ENCODE results near the gene ZNF438.
"Not testable (repeated sequence)": the region's sequence is repeated elsewhere in the genome, so short reads cannot be mapped to it uniquely, and the experiment has no call there.

The ZNF438 gene

DNA sequence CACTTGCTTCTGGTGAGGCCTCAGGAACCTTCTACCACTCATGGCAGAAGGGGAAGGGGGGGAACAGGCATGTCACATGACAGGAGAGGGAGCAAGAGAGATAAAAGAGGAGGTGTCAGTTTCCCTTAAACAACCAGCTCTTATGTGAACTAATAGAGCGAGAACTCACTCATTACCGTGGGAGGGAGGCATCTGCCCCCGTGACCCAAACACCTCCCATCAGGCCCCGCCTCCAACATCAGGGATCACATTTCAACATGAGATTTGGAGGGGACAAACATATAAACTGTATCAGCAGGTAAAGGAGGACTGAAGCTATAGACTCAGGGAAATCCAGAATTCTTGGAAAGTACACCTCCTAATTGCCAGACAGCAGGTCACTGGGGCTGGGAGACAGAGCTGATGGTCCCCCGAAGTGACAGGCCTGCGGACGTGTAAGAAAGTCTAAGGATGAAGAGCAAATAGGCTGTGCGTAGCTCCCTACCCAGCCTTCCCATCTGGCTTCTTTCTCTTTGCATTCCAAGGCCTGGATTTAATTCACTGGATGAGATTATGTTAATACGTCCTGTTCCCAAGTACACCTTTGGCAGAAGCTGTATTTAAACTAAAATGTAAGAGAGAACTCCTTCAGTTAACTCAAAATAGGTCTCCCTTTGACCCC, 215.4 kb downstream of the ZNF438 start:
- in situ Hi-C loops (cut with MboI; ENCODE audit: low sequenced_read_pairs) = no loop called here

DNA sequence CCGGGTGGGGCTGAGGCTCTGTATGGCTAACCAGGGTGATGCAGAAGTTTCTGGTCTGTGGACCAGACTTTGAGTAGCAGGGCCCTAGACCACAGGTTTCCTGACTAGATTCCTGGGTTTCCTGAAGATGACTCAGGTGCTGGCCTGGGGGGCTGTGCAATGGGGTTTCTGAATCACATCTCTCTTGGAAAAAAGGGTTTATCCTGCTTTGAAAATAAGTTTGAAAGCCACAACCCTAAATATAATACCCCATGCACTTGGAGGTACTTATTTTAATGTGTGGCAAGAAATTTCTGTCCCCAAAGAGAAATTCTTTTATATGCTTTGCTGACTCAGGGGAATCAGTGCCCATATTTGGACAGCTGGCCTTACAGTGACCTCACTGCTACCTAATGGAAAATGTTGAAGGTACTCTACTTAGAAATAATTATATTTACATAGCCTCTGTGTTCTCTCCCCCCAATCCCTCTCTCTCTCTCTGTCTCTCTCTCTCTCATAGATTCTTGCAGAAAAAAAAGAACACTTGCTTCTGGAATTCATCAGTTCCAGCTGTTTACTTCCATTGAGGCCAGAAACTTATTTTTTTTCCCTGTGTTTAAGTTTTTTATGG, 217.7 kb downstream of the ZNF438 start:
- in situ Hi-C loops (cut with MboI; ENCODE audit: low sequenced_read_pairs) = no loop called here

DNA sequence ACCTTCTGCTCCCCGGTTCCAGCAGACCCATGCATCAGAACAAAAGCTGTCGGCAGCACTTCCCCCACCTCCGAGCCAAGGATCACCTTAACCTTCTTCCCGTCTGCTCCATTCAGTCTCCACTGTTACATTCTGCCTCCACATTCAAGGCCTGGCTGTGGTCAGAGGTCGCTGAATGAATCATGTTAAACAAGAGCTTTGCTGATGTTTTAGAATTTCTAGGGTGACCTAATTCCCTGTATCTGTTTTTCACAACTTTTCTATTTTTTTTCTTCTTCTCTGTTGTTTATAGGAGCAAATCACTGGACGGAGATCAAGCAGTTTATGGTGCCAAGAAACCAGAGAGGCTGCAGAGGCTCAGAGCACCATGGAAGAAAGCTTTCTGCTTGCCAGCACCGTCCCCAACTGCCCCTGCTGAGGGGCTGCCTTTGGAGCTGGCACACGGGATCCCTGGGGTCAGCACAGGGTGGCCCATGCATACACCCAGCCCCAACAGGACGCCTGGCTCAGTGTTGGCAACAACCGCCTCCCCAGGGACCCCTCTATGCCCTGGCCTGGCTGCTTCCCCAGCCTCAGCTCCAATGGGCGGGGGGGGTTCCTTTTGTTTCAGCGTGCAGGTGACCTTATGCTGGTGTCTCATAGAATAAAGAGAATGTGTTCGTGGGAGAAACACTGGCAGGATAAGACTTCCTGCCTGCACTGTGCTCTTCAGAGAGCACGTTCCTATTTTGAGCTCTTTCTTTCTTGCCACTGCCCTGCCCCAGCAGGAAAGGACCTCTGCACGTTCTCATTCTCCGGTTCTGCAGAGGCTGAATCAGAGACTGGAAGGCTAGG, 219.4 kb downstream of the ZNF438 start:
- in situ Hi-C loops (cut with MboI; ENCODE audit: low sequenced_read_pairs) = no loop called here

DNA sequence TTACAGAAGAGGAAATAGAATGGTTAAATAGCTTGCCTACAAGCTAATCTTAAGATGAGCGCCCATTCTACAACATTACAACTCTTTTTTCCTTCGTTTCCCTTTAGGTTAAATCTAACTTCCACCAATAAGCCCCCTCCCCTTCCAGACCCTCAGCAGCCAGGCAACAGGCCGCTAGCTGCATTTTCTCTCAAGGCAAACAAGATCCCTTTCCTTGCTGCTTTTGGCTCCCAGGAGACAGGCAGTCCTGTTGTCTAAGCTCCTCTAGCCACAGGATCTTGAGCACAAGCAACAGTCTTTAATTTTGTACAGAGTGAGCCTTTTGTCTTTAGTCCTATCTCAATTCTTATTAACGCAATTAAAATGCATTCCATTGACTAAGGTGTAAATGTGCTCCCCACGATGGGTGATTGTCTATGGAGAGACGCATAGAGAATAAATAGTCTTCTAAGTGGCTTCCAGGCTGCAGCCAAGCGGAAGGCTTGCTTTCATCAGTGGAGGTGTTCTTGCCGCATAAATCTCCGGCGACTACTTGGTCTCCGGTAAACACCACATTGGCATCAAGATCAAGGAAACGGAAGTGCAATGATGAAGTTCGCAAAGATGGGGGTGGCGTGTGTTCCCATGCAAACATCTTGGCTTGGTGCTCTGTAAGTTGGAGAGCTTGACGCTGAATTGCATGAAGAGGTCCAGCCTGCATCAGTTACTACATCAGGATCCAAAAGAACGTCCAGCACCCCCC, 220.2 kb downstream of the ZNF438 start:
- in situ Hi-C loops (cut with MboI; ENCODE audit: low sequenced_read_pairs) = no loop called here

DNA sequence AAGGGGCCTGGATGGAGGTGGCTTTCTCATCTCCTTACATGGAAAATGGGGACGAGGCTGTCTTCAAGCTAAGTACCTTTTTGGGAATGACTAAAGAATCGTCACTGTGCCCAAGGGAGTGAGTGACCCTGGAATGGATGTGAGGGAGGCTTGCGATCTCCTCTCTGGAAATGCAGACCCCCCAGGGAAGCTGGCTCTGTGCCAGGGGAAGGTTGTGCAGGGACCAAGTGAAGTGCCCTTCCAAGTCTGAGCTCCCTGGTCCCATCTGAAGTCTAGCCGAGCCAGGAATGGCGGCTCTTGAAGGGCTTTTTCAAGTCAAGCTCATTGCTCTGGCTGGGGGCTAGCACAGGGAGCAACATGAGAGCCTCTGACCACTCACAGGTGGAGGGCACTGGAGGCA, 221.2 kb downstream of the ZNF438 start:
- in situ Hi-C loops (cut with MboI; ENCODE audit: low sequenced_read_pairs) = no loop called here

DNA sequence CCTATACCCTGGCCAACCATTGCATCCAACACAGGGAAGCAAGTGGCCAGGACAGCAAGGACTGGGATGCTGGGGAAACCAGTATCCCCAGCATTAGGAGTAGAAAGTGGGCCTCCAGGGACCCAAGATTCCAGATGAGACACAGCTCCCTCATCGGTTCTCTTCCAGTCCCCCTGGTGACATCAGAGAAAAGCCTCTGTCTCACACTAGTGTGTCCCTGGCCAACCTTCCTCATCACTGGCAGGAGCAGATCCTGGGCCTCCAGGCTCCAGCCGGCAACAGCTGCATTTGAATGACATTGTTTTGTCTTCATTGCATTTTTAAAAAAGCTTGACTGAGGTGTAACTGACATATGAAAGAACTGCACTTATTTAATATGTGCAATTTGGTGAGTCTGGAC, 224.8 kb downstream of the ZNF438 start:
- in situ Hi-C loops (cut with MboI; ENCODE audit: low sequenced_read_pairs) = no loop called here

DNA sequence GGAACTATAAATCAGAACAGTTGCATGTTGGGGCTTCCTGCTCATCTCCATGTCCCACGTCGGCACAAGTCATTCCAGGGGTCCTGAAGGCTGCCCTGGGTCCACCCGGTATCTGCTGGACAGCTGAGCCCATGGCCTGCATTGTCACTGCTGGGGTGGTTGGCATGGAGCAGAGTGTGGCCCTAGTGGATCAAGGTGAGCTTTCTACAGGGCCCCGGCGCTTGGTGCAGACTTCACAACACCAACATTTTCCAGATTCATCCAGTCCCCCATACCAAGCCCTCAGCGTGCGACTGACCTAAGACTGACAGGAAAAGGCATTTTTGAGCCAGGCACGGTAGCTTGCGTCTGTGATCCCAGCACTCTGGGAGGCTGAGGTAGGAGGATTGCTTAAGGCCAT, 226.6 kb downstream of the ZNF438 start:
- in situ Hi-C loops (cut with MboI; ENCODE audit: low sequenced_read_pairs) = no loop called here

DNA sequence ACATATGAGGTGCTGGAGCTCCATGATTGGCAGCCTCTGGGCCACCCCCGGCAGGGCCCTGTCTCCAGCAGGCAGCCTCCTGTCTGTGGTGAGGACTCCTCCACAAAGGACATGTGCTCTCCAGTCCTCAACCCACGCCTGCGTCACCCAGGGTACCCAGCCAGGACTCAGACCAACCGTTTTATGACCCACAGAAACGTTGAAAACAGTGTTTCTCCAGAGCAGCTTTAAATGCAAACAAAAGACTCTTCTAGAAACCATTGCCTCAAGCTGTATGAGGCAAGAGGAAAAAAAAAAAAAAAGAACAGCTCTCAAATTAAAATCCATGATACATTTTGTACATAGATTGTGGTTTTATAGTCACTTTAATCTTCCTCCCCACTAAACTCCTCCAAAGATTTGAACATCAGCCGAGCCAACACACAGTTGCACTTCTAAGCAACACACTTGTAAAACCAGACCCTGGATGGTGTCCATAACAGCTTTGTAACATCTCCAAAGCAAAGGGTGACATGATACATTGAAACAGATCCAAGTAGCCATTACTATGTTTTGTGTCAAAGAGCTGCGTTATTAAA, 227.1 kb downstream of the ZNF438 start:
- in situ Hi-C loops (cut with MboI; ENCODE audit: low sequenced_read_pairs) = no loop called here

DNA sequence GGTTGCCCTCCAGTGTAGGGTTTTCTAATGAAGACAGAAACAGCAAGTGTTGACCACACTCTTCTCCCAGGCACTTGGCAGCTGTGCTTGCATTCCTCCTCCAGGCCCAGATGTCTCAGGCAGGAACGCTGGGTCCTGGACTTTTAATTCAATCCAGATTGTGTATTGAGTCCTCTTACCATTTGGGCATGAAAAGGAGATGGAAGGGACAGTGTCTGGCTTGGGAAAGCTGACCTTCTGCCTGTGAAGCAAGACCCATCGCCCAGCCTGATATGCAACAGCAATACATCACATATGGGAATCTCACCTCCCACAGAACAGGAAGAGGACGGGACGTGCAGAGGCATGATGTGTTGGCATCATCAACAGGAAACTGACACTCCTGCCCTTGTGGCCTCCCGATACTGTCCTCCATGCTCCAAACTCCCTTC, 227.8 kb downstream of the ZNF438 start:
- in situ Hi-C loops (cut with MboI; ENCODE audit: low sequenced_read_pairs) = no loop called here

DNA sequence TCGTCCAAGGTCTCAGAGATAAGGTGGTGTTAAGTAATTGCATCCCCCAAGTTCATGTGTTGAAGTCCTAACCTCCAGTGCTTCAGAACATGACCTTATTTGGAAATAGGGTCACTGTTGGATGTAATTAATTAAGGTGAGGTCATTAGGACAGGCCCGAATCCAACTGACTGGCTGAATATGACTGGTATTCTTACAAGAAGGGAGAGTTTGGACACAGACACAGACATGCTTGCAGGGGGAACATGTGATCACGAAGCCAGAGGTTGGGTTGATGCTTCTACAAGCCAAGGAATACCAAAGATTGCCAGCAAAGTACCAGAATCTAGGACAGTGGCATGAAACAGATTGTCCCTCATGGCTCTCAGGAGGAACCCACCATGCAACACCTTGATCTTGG, 228.6 kb downstream of the ZNF438 start:
- in situ Hi-C loops (cut with MboI; ENCODE audit: low sequenced_read_pairs) = no loop called here

DNA sequence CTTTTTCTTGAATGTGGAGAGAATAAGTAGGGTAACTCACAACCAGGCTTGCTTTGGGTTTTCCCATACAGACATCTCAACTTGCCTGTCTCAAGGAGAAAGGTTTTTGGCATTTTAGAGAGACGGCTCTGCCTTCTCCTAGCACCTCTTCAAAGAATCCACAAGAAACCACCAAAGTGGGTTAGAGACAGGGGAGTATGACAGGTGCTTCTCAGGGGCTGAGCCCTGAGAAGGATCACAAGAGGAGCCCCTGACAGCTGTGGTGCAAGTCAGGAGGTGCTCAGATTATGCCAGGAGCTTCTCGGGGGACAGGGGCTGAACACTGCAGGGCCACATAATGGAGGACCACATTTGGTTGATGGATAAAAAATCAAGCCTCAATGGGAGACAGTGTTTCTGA, 231.3 kb downstream of the ZNF438 start:
- in situ Hi-C loops (cut with MboI; ENCODE audit: low sequenced_read_pairs) = no loop called here

DNA sequence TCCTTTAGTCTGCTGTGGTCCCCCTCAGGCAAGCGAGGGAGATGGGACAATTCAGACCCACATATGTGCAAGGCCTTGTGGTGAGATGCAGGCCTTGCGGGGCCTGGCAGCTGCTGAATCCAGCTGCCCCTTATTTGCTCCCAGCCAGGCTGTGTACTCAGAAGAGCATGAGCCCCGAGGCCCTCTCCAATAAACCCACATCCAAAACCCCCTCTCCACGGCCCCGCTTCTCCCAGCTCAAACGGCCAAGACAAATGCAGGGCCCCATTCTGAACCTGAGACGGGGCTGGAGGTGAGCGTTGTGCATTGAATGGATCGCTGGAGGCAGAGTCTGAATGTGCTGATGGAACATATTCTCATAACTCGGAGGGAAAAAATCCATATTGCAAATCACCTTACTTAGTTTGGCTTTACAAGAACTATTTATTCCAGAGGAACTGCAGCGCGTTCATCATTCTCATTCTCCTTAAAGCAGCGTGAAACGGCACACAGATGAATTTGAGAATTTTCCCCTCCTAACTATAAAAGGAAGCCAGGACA, 232.9 kb downstream of the ZNF438 start:
- in situ Hi-C loops (cut with MboI; ENCODE audit: low sequenced_read_pairs) = no loop called here

DNA sequence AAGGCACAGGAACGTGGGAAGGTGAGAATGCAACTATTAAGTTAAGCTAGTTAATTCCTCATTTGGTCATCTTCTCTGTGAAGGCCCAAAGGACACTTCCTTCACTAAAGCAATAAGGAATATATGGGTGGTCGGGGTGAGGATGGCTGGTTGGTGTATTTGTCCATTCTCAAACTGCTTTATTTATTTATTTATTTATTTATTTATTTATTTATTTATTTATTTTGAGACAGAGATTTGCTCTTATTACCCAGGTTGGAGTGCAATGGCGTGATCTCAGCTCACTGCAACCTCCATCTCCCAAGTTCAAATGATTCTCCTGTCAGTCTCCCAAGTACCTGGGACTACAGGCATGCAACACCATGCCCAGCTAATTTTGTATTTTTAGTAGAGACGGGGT, 236.6 kb downstream of the ZNF438 start:
- in situ Hi-C loops (cut with MboI; ENCODE audit: low sequenced_read_pairs) = not testable (repeated sequence)
